ENCODE data around the gene GPR137B. TPM values are rescaled to one million over a fixed set of nuclear protein-coding genes. Genes with fewer than 3 reads are reported as not detected.
"Not testable (repeated sequence)": the region's sequence is repeated elsewhere in the genome, so short reads cannot be mapped to it uniquely, and the experiment has no call there.

Gene GPR137B
- total and polyA plus RNA-seq, 5 donors from 2014 or later = 5.2 to 18.6 (median 7.6) TPM

DNA sequence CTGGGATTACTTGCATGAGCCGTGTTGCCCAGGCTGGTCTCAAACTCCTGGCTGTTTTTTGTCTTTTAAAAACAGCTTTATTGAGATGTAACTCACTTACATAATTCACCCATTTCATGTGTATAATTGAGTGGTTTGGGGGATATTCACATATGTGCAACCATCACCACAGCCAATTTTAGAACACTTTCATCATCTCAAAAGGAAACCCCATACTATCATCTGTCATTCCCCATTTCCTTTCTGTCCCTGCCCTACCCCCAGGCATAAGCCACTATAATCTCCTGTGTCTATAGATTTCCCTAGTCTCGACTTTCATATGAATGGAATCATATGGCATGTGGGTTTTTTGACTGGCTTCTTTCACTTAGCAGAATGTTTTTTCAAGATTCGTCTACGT lies 43.3 kb downstream of the GPR137B start:
- DNase-seq (no peak), ATAC-seq (ENCODE audit: low read depth in 2 of 2) (no peak)
- Mint-ChIP-seq H3K9me3 (peaks cover 0 to 25% (median 6%) of the 10 kb centered on the region in 7 donors), H3K36me3 (peaks cover 63% of the 10 kb centered on the region), H3K27ac (no peak overlapping the region), H3K4me3 (no peak overlapping the region), H3K27me3 (no peaks in the 10 kb centered on the region), H3K4me1 (peaks cover 0 to under 1% (median 0%) of the 10 kb centered on the region in 4 donors)
- H3K36me3 ChIP-seq (ENCODE audit: control insufficient read depth, insufficient read depth, low read length) = peaks cover 13% of the 10 kb centered on the region
- no peak overlapping the region for H3K27ac ChIP-seq (ENCODE audit: insufficient read depth, low read length, poor library complexity, severe bottlenecking)
- H3K9me3 ChIP-seq (ENCODE audit: control insufficient read depth in 2 of 2, low read length in 2 of 2) = no peaks in the 10 kb centered on the region
- no peaks in the 10 kb centered on the region for H3K27me3 ChIP-seq (ENCODE audit: control insufficient read depth, insufficient read depth, low read length)
- no peak overlapping the region for H3K4me3 ChIP-seq (ENCODE audit: low read depth, low read length)
- H3K4me1 ChIP-seq (ENCODE audit: control insufficient read depth, insufficient read depth, low read length, poor library complexity, severe bottlenecking) = no peaks in the 10 kb centered on the region

DNA sequence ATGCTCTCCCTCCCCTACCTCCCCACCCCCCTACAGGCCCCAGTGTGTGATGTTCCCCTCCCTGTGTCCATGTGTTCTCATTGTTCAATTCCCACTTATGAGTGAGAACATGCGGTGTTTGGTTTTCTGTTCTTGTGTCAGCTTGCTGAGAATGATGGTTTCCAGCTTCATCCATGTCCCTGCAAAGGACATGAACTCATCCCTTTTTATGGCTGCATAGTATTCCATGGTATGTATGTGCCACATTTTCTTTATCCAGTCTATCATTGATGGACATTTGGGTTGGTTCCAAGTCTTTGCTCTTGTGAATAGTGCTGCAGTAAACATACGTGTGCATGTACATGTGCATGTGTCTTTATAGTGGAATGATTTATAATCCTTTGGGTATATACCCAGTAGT lies 44.1 kb downstream of the GPR137B start:
- peaks cover 69% of the 10 kb centered on the region for H3K36me3 Mint-ChIP-seq

DNA sequence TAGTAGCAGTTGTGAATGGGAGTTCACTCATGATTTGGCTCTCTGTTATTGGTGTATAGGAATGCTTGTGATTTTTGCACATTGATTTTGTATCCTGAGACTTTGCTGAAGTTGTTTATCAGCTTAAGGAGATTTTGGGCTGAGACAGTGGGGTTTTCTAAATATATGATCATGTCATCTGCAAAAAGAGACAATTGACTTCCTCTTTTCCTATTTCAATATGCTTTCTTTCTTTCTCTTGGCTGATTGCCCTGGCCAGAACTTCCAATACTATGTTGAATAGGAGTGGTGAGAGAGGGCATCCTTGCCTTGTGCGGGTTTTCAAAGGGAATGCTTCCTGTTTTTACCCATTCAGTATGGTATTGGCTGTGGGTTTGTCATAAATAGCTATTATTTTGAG lies 45.7 kb downstream of the GPR137B start:
- H3K4me1 Mint-ChIP-seq; H3K4me3 ChIP-seq (ENCODE audit: low read depth, low read length); H3K27me3 ChIP-seq (ENCODE audit: control insufficient read depth, insufficient read depth, low read length); H3K27me3 Mint-ChIP-seq; DNase-seq; ATAC-seq (ENCODE audit: low read depth in 2 of 2); H3K4me3 Mint-ChIP-seq; H3K36me3 ChIP-seq (ENCODE audit: control insufficient read depth, insufficient read depth, low read length); H3K4me1 ChIP-seq (ENCODE audit: control insufficient read depth, insufficient read depth, low read length, poor library complexity, severe bottlenecking); H3K9me3 ChIP-seq (ENCODE audit: control insufficient read depth in 2 of 2, low read length in 2 of 2); H3K27ac ChIP-seq (ENCODE audit: insufficient read depth, low read length, poor library complexity, severe bottlenecking); H3K27ac Mint-ChIP-seq: not testable (repeated sequence)
- H3K36me3 Mint-ChIP-seq = peaks cover 73% of the 10 kb centered on the region
- peaks cover 0 to 27% (median 9%) of the 10 kb centered on the region in 7 donors for H3K9me3 Mint-ChIP-seq

More for the DNA sequence above, 44.1 kb downstream of the GPR137B start:
- H3K4me1 Mint-ChIP-seq; H3K36me3 ChIP-seq (ENCODE audit: control insufficient read depth, insufficient read depth, low read length); H3K27ac Mint-ChIP-seq; H3K27ac ChIP-seq (ENCODE audit: insufficient read depth, low read length, poor library complexity, severe bottlenecking); H3K4me1 ChIP-seq (ENCODE audit: control insufficient read depth, insufficient read depth, low read length, poor library complexity, severe bottlenecking); H3K9me3 ChIP-seq (ENCODE audit: control insufficient read depth in 2 of 2, low read length in 2 of 2); H3K4me3 Mint-ChIP-seq; ATAC-seq (ENCODE audit: low read depth in 2 of 2); H3K27me3 ChIP-seq (ENCODE audit: control insufficient read depth, insufficient read depth, low read length); DNase-seq; H3K4me3 ChIP-seq (ENCODE audit: low read depth, low read length); H3K27me3 Mint-ChIP-seq: not testable (repeated sequence)
- H3K9me3 Mint-ChIP-seq = peaks cover 0 to 27% (median 9%) of the 10 kb centered on the region in 7 donors

DNA sequence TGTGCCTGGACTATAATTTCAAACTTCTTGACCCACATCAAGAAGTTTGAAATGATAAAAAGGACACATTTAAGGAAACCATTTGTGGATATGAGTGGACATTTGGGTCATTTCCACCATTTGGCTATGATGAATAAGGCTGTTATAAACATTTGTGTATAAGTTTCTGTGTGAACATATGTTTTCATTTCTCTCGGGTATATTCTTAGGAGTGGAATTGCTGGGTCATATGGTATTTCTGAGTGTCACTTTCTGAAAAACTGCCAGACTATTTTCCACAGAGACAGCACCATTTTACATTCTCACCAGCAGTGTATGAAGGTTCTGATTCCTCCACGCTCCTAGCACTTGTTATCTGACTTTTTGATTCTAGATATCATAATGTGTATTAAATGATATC lies 50.8 kb downstream of the GPR137B start:
- Histone ChIP-seq H3K4me1 (ENCODE audit: control insufficient read depth, insufficient read depth, low read length, poor library complexity, severe bottlenecking) (no peaks in the 10 kb centered on the region), H3K36me3 (ENCODE audit: control insufficient read depth, insufficient read depth, low read length) (peaks cover 6% of the 10 kb centered on the region), H3K27me3 (ENCODE audit: control insufficient read depth, insufficient read depth, low read length) (no peaks in the 10 kb centered on the region), H3K4me3 (ENCODE audit: low read depth, low read length) (no peak overlapping the region), H3K9me3 (ENCODE audit: control insufficient read depth in 2 of 2, low read length in 2 of 2) (peaks cover 0 to 4% of the 10 kb centered on the region in 2 experiments), H3K27ac (ENCODE audit: insufficient read depth, low read length, poor library complexity, severe bottlenecking) (no peak overlapping the region)
- Mint-ChIP-seq H3K27ac (no peak overlapping the region), H3K36me3 (peaks cover 62% of the 10 kb centered on the region), H3K4me1 (peaks cover 0 to 5% (median 0%) of the 10 kb centered on the region in 4 donors), H3K27me3 (no peaks in the 10 kb centered on the region), H3K4me3 (no peak overlapping the region), H3K9me3 (peaks cover 0 to 48% (median 20%) of the 10 kb centered on the region in 7 donors)
- no peak for DNase-seq
- ATAC-seq (ENCODE audit: low read depth in 2 of 2) = no peak

DNA sequence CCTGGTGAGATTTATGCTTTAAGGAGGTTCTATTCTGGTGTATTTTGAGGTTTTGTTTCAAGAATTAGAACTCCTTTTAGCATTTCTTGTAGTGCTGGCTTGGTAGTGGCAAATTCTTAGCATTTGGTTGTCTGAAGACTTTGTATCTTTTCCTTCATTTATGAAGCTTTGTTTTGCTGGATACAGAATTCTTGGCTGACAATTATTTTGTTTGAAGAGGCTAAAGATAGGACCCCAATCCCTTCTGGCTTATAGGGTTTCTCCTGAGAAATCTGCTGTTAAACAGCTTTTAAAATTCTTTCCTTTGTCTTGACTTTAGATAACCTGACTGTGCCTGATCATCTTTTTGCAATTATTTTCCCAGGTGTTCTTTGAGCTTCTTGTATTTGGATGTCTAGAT lies 58.6 kb downstream of the GPR137B start:
- H3K4me3 Mint-ChIP-seq = no peak overlapping the region
- H3K4me1 ChIP-seq (ENCODE audit: control insufficient read depth, insufficient read depth, low read length, poor library complexity, severe bottlenecking) = no peaks in the 10 kb centered on the region
- DNase-seq (no peak), ATAC-seq (ENCODE audit: low read depth in 2 of 2) (no peak)
- peaks cover 19% of the 10 kb centered on the region for H3K36me3 ChIP-seq (ENCODE audit: control insufficient read depth, insufficient read depth, low read length)
- no peak overlapping the region for H3K27ac ChIP-seq (ENCODE audit: insufficient read depth, low read length, poor library complexity, severe bottlenecking)
- H3K9me3 Mint-ChIP-seq = peaks cover 8 to 71% (median 30%) of the 10 kb centered on the region in 7 donors
- no peak overlapping the region for H3K27ac Mint-ChIP-seq
- no peak overlapping the region for H3K4me3 ChIP-seq (ENCODE audit: low read depth, low read length)
- H3K36me3 Mint-ChIP-seq = peaks cover 56% of the 10 kb centered on the region
- peaks cover 29 to 39% of the 10 kb centered on the region in 2 experiments for H3K9me3 ChIP-seq (ENCODE audit: control insufficient read depth in 2 of 2, low read length in 2 of 2)
- H3K27me3 Mint-ChIP-seq = no peaks in the 10 kb centered on the region
- H3K27me3 ChIP-seq (ENCODE audit: control insufficient read depth, insufficient read depth, low read length) = no peaks in the 10 kb centered on the region
- peaks cover 0 to 6% (median 2%) of the 10 kb centered on the region in 4 donors for H3K4me1 Mint-ChIP-seq

DNA sequence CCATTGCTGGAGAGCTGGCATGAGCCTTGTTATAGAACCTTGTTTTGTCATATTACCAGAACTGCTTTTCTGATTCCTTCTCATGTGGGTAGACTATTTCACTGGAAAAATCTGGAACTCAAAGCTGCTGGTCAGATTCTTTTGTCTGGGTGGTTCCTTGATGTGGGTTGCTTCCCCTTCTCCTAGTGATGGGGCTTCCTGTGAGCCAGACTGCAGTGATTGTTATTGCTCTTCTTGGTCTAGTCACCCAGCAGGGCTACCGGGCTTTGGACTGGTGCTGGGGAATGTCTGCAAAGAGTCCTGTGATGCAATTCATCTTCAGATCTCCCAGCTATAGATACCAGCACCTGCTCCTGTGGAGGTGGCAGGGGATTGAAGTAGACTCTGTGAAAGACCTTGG lies 59.4 kb downstream of the GPR137B start:
- peaks cover 26% of the 10 kb centered on the region for H3K36me3 ChIP-seq (ENCODE audit: control insufficient read depth, insufficient read depth, low read length)
- H3K9me3 Mint-ChIP-seq = peaks cover 6 to 68% (median 29%) of the 10 kb centered on the region in 7 donors
- no peak for ATAC-seq (ENCODE audit: low read depth in 2 of 2)
- H3K4me3 Mint-ChIP-seq = no peak overlapping the region
- no peak for DNase-seq
- H3K27me3 ChIP-seq (ENCODE audit: control insufficient read depth, insufficient read depth, low read length) = no peaks in the 10 kb centered on the region
- no peak overlapping the region for H3K27ac ChIP-seq (ENCODE audit: insufficient read depth, low read length, poor library complexity, severe bottlenecking)
- peaks cover 0 to 6% (median 2%) of the 10 kb centered on the region in 4 donors for H3K4me1 Mint-ChIP-seq
- no peaks in the 10 kb centered on the region for H3K4me1 ChIP-seq (ENCODE audit: control insufficient read depth, insufficient read depth, low read length, poor library complexity, severe bottlenecking)
- peaks cover 29 to 39% of the 10 kb centered on the region in 2 experiments for H3K9me3 ChIP-seq (ENCODE audit: control insufficient read depth in 2 of 2, low read length in 2 of 2)
- H3K4me3 ChIP-seq (ENCODE audit: low read depth, low read length) = no peak overlapping the region
- no peaks in the 10 kb centered on the region for H3K27me3 Mint-ChIP-seq
- H3K36me3 Mint-ChIP-seq = peaks cover 58% of the 10 kb centered on the region
- H3K27ac Mint-ChIP-seq = no peak overlapping the region

DNA sequence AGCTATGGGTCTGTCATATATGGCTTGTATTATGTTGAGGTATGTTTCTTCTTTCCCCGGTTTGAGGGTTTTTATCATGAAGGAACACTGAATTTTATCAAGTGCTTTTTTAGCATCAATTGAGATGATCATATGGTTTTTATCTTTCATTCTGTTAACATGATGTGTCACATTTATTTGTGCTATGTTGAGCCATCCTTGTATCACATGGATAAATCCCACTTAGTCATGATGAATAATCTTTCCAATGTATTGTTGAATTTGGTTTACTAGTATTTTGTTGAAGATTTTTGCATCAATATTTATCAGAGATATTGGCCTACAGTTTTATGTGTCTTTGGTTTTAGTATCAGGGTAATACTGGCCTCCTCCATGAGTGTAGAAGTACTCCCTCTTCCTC lies 61.7 kb downstream of the GPR137B start:
- Histone ChIP-seq H3K4me3 (ENCODE audit: low read depth, low read length) (no peak overlapping the region), H3K27me3 (ENCODE audit: control insufficient read depth, insufficient read depth, low read length) (no peaks in the 10 kb centered on the region), H3K36me3 (ENCODE audit: control insufficient read depth, insufficient read depth, low read length) (peaks cover 28% of the 10 kb centered on the region), H3K9me3 (ENCODE audit: control insufficient read depth in 2 of 2, low read length in 2 of 2) (peaks cover 27 to 29% of the 10 kb centered on the region in 2 experiments), H3K27ac (ENCODE audit: insufficient read depth, low read length, poor library complexity, severe bottlenecking) (no peak overlapping the region), H3K4me1 (ENCODE audit: control insufficient read depth, insufficient read depth, low read length, poor library complexity, severe bottlenecking) (no peaks in the 10 kb centered on the region)
- Mint-ChIP-seq H3K9me3 (peaks cover 4 to 46% (median 23%) of the 10 kb centered on the region in 7 donors), H3K27me3 (no peaks in the 10 kb centered on the region), H3K27ac (no peak overlapping the region), H3K36me3 (peaks cover 66% of the 10 kb centered on the region), H3K4me1 (peaks cover 0 to 6% (median 2%) of the 10 kb centered on the region in 4 donors), H3K4me3 (no peak overlapping the region)
- DNase-seq = no peak
- no peak for ATAC-seq (ENCODE audit: low read depth in 2 of 2)

DNA sequence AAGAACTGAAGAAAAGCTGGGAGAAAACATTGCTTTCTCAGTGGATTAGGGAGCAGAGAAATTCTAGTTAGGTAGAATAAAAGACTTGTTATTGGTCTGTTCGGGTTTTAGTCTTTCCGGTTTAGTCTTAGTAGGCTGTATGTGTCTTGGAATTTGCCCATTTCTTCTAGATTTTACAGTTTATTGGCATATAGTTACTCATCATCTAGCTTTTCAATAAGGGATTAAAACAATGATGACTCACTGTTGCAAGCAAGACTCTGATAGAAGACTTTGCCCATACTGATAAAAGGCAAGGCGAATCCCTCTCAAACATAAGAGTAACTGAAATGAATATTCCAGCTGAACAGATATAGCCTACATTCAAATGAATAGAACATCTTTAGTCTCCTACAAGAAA lies 62.3 kb downstream of the GPR137B start:
- ATAC-seq (ENCODE audit: low read depth in 2 of 2) (no peak), DNase-seq (no peak)
- Histone ChIP-seq H3K4me1 (ENCODE audit: control insufficient read depth, insufficient read depth, low read length, poor library complexity, severe bottlenecking) (no peaks in the 10 kb centered on the region), H3K9me3 (ENCODE audit: control insufficient read depth in 2 of 2, low read length in 2 of 2) (peaks cover 23 to 26% of the 10 kb centered on the region in 2 experiments), H3K4me3 (ENCODE audit: low read depth, low read length) (no peak overlapping the region), H3K36me3 (ENCODE audit: control insufficient read depth, insufficient read depth, low read length) (peaks cover 28% of the 10 kb centered on the region), H3K27me3 (ENCODE audit: control insufficient read depth, insufficient read depth, low read length) (no peaks in the 10 kb centered on the region), H3K27ac (ENCODE audit: insufficient read depth, low read length, poor library complexity, severe bottlenecking) (no peak overlapping the region)
- Mint-ChIP-seq H3K4me1 (peaks cover 0 to 6% (median 2%) of the 10 kb centered on the region in 4 donors), H3K27ac (no peak overlapping the region), H3K27me3 (no peaks in the 10 kb centered on the region), H3K4me3 (no peak overlapping the region), H3K36me3 (peaks cover 65% of the 10 kb centered on the region), H3K9me3 (peaks cover 2 to 40% (median 21%) of the 10 kb centered on the region in 7 donors)

Data from CD4-positive, CD25-positive, alpha-beta regulatory T cell (primary cell).